HepG2 (cell line): ENCODE data around the gene ESAM. TPM values are rescaled to one million over a fixed set of nuclear protein-coding genes. Genes with fewer than 3 reads are reported as not detected.

Source experiments
- ATAC-seq: fragments of 200-7000 bp; cut with Tn5 transposase; 3 replicates; pipeline ENCODE4 v1.9.1; 2020; ENCODE audit warnings: mild to moderate bottlenecking, moderate library complexity
- BruUV-seq: library from RNA; stranded (reverse); fragments of 400-500 nt; replicated peaks from 2 replicates; lab custom pipeline; 2021; lab: Mats Ljungman, UMichigan
- CTCF ChIA-PET: fragments of 300-600 bp; formaldehyde crosslinking; extraction: SDS; loops from one replicate; lab custom pipeline; 2021; ENCODE audit warnings: low total read pairs, inconsistent platforms, low intra/inter-chr PET ratio; lab: Yijun Ruan, JAX
- POLR2A ChIA-PET: fragments of 350-600 bp; sonication (Branson Sonifier 250); formaldehyde crosslinking; loops from one replicate; lab custom pipeline; 2020; ENCODE audit warnings: antibody characterized with exemption, inconsistent platforms; lab: Yijun Ruan, JAX
- DNase-seq: peaks from one replicate; pipeline ENCODE4 v3.0.0-alpha.2; 2015; ENCODE audit warnings: low spot score
- FAIRE-seq: peaks from 3 replicates; lab custom pipeline; 2011; peaks lifted over from hg19 to GRCh38; lab: Jason Lieb, UNC
- H2AFZ ChIP-seq: one replicate; pipeline ENCODE4 v1.6.1; 2011; ENCODE audit warnings: low read length, inconsistent platforms
- H3K27ac ChIP-seq: fragments of 300-600 bp; 3 replicates; pipeline ENCODE4 v1.8.0; 2011; ENCODE audit warnings: mixed run types, mild to moderate bottlenecking, mixed read lengths, low read length, inconsistent platforms; ENCODE audit not compliant: insufficient read depth; ENCODE audit errors: extremely low read length
- H3K27me3 ChIP-seq, 2 experiments: fragments of 200-600 bp in 1 of 2; 2 replicates in 1 of 2; 3 replicates in 1 of 2; pipeline versions ENCODE4 v1.6.0 to v1.8.0; 2011; ENCODE audit warnings: low read length in 2 of 2, mild to moderate bottlenecking in 2 of 2, moderate library complexity in 2 of 2, inconsistent platforms in 1 of 2; ENCODE audit not compliant: insufficient read depth in 2 of 2, control insufficient read depth in 1 of 2
- H3K36me3 ChIP-seq, 2 experiments: fragments of 200-600 bp in 1 of 2; replicated peaks in 1 of 2; 2 replicates in 1 of 2; 3 replicates in 1 of 2; pipeline versions ENCODE4 v1.5.1 to v1.8.0; 2011; ENCODE audit warnings: low read length in 2 of 2, inconsistent platforms in 1 of 2; ENCODE audit not compliant: insufficient read depth in 2 of 2, control insufficient read depth in 1 of 2
- H3K4me1 ChIP-seq: 2 replicates; pipeline ENCODE4 v1.5.1; 2012; ENCODE audit warnings: low read length, inconsistent platforms; ENCODE audit not compliant: insufficient read depth
- H3K4me2 ChIP-seq: 2 replicates; pipeline ENCODE4 v1.6.0; 2011; ENCODE audit warnings: low read depth, low read length, inconsistent platforms
- H3K4me3 ChIP-seq, 3 experiments: fragments of 200-600 bp in 1 of 3; sonication (generic), shearing (Covaris generic) in 1 of 3; replicated peaks in 1 of 3; 2 replicates each; pipeline ENCODE4 v1.5.1; 2011 to 2016; ENCODE audit warnings: low read length in 3 of 3, inconsistent platforms in 2 of 3, low read depth in 2 of 3, mild to moderate bottlenecking in 2 of 3, control low read depth in 1 of 3, mixed read lengths in 1 of 3; ENCODE audit not compliant: insufficient read depth in 1 of 3
- H3K79me2 ChIP-seq: one replicate; pipeline ENCODE4 v1.6.1; 2011; ENCODE audit warnings: low read length, inconsistent platforms; ENCODE audit not compliant: insufficient read depth
- H3K9ac ChIP-seq: 2 replicates; pipeline ENCODE4 v1.6.0; 2011; ENCODE audit warnings: mild to moderate bottlenecking, low read depth, low read length, inconsistent platforms; ENCODE audit not compliant: insufficient read depth
- H3K9me3 ChIP-seq: 2 replicates; pipeline ENCODE4 v1.5.1; 2012; ENCODE audit warnings: mild to moderate bottlenecking, low read length
- H4K20me1 ChIP-seq: 2 replicates; pipeline ENCODE4 v1.6.0; 2011; ENCODE audit warnings: inconsistent platforms, mild to moderate bottlenecking, low read length, moderate library complexity; ENCODE audit not compliant: insufficient read depth
- FLYWCH1 ChIP-seq: sonication (generic); formaldehyde crosslinking; IDR thresholded peaks from 2 replicates; pipeline ENCODE4 v1.8.1; 2023; ENCODE audit warnings: mild to moderate bottlenecking, missing genetic modification reagents
- MEIS2 ChIP-seq: sonication (generic); formaldehyde crosslinking; IDR thresholded peaks from 2 replicates; pipeline ENCODE4 v1.9.0; 2021; ENCODE audit warnings: mild to moderate bottlenecking, missing genetic modification reagents
- MIXL1 ChIP-seq: IDR thresholded peaks from 2 replicates; pipeline ENCODE4 v1.6.1; 2016
- MYC ChIP-seq: sonication (generic); formaldehyde crosslinking; IDR thresholded peaks from 2 replicates; pipeline ENCODE4 v1.9.0; 2021; ENCODE audit warnings: missing genetic modification reagents, borderline replicate concordance
- POGZ ChIP-seq: sonication (generic); formaldehyde crosslinking; IDR thresholded peaks from 2 replicates; pipeline ENCODE4 v1.4.0; 2020; ENCODE audit warnings: mild to moderate bottlenecking, missing genetic modification reagents
- REPIN1 ChIP-seq: sonication (generic); formaldehyde crosslinking; IDR thresholded peaks from 2 replicates; pipeline ENCODE4 v1.8.0; 2022; ENCODE audit warnings: missing genetic modification reagents, low read depth, mild to moderate bottlenecking, borderline replicate concordance
- SRY ChIP-seq: sonication (generic); formaldehyde crosslinking; IDR thresholded peaks from 2 replicates; pipeline ENCODE4 v1.8.0; 2022; ENCODE audit warnings: mild to moderate bottlenecking, missing genetic modification reagents
- ZFAT ChIP-seq: sonication (generic); formaldehyde crosslinking; conservative IDR thresholded peaks from 2 replicates; pipeline ENCODE4 v1.8.1; 2023; ENCODE audit warnings: missing genetic modification reagents, inconsistent platforms
- ZFYVE20 ChIP-seq: sonication (generic); formaldehyde crosslinking; IDR thresholded peaks from 2 replicates; pipeline ENCODE4 v1.8.0; 2023; ENCODE audit warnings: low read depth, mild to moderate bottlenecking, moderate library complexity, missing genetic modification reagents, borderline replicate concordance
- ZNF3 ChIP-seq: IDR thresholded peaks from 2 replicates; pipeline ENCODE4 v1.7.0; 2017; ENCODE audit warnings: inconsistent platforms
- ZNF317 ChIP-seq: sonication (generic); formaldehyde crosslinking; IDR thresholded peaks from 2 replicates; pipeline ENCODE4 v1.5.0; 2020; ENCODE audit warnings: mild to moderate bottlenecking, missing genetic modification reagents
- ZNF615 ChIP-seq: sonication (generic); formaldehyde crosslinking; IDR thresholded peaks from 2 replicates; pipeline ENCODE4 v1.5.0; 2020; ENCODE audit warnings: mild to moderate bottlenecking, missing genetic modification reagents, borderline replicate concordance
- ZSCAN12 ChIP-seq: sonication (generic); formaldehyde crosslinking; IDR thresholded peaks from 2 replicates; pipeline ENCODE4 v1.9.0; 2021; ENCODE audit warnings: mild to moderate bottlenecking, missing genetic modification reagents
- WGBS: methylation state at CpG from one replicate; pipeline ENCODE4 v1.1.6; 2017; ENCODE audit warnings: low lambda C conversion rate; 5-methylcytosine and 5-hydroxymethylcytosine counted together
- in situ Hi-C: cut with HindIII; loops from 2 replicates; pipeline ENCODE4 v1.10.0; 2017; ENCODE audit warnings: low pct_unique_long_range_greater_than_20kb; ENCODE audit not compliant: extremely low pct_ligation_motif_present
- intact Hi-C: fragments of 100-400 bp; cut with micrococcal nuclease; formaldehyde crosslinking; loops from one replicate; pipeline ENCODE4 v1.10.0; 2022; ENCODE audit not compliant: unreplicated experiment
- polyA plus RNA-seq, 8 experiments: library from polyadenylated mRNA; depleted of rRNA in 3 of 8; stranded (reverse) in 7 of 8; unstranded in 1 of 8; fragments of >200 nt; fragmentation: Illumina TruSeq in 4 of 8; extraction: Trizol in 4 of 8; gene quantifications; 2 replicates each; pipeline versions ENCODE4 v1.2.1 to v1.2.3, GENCODE V29; 2011 to 2016; ENCODE audit warnings: low read depth in 4 of 8, missing spikeins in 1 of 8, mixed read lengths in 1 of 8; ENCODE audit not compliant: insufficient read depth in 1 of 8
- total RNA-seq, 5 experiments: library from RNA; depleted of rRNA; stranded (reverse); fragments of >200 nt; fragmentation: Illumina TruSeq; extraction: Trizol; gene quantifications; 2 replicates each; pipeline ENCODE4 v1.2.3, GENCODE V29; 2016; ENCODE audit warnings: low read depth in 1 of 5
- TF ChIP-seq, protein P1 (sequence below): IDR thresholded peaks from 2 replicates; pipeline ENCODE4 v1.6.1; 2018; ENCODE audit warnings: missing genetic modification reagents
- TF ChIP-seq, protein P2 (sequence below): sonication (generic); formaldehyde crosslinking; IDR thresholded peaks from 2 replicates; pipeline ENCODE4 v1.8.1; 2023; ENCODE audit warnings: missing genetic modification reagents, mild to moderate bottlenecking, borderline replicate concordance
- TF ChIP-seq, protein P3 (sequence below): sonication (generic); formaldehyde crosslinking; IDR thresholded peaks from 2 replicates; pipeline ENCODE4 v1.4.0; 2020; ENCODE audit warnings: missing genetic modification reagents, borderline replicate concordance

ESAM gene
- total and polyA plus RNA-seq, 2 of the 13 experiments (the other 11 are each of a cell fraction or from before 2014, with no cell fraction given) = 1.2 to 6.8 TPM

DNA sequence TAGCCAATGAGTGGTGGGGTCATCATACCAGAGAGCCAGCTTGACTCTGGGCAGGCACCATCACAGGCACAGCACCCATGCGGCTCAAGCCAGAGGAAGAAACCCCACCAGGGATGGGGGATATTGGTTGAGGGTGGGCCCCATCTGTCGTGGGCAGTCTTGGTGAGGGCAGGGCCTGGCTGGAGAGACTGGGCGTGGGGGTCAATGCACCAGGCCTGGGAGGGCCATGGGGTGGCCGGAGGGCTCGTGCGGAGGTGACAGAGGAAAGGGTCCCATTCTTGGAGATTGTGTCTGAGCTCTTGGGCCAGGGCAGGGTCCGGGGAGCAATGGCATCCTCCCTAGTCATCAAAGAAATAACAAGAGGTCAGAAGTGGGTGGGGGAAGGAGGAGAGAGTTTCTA is 8.5 kb downstream of the ESAM start:
- no peak overlapping the region for H3K4me2 ChIP-seq
- peaks cover 59% of the 10 kb centered on the region for H3K4me1 ChIP-seq
- in situ Hi-C loops = no loop called here
- no peaks in the 10 kb centered on the region for H3K79me2 ChIP-seq
- no peaks in the 10 kb centered on the region for H3K9me3 ChIP-seq
- no peak overlapping the region for H3K4me3 ChIP-seq
- no TSS peak for BruUV-seq
- no peak overlapping the region for H3K27ac ChIP-seq
- no peak overlapping the region for H2AFZ ChIP-seq
- FAIRE-seq (no peak), ATAC-seq (no peak), DNase-seq (no peak)
- WGBS = 84% methylated on average over 7 of the region's 7 CpGs
- no peak overlapping the region for H3K9ac ChIP-seq
- ChIA-PET POLR2A (no interaction called here), CTCF (no interaction called here)
- peaks cover 0 to 38% of the 10 kb centered on the region in 2 experiments; a peak in 4 of 5 replicates for H3K27me3 ChIP-seq
- intact Hi-C loops = no loop called here
- H4K20me1 ChIP-seq = no peaks in the 10 kb centered on the region
- no peaks in the 10 kb centered on the region for H3K36me3 ChIP-seq
- TF ChIP-seq REPIN1 = no peak
- no peak for TF ChIP-seq ZNF317 (CRISPR knock-in tag)
- TF ChIP-seq ZFYVE20 = no peak
- no peak for TF ChIP-seq ZNF615
- TF ChIP-seq, protein P1, sequence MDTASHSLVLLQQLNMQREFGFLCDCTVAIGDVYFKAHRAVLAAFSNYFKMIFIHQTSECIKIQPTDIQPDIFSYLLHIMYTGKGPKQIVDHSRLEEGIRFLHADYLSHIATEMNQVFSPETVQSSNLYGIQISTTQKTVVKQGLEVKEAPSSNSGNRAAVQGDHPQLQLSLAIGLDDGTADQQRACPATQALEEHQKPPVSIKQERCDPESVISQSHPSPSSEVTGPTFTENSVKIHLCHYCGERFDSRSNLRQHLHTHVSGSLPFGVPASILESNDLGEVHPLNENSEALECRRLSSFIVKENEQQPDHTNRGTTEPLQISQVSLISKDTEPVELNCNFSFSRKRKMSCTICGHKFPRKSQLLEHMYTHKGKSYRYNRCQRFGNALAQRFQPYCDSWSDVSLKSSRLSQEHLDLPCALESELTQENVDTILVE (CRISPR knock-in tag) = no peak
- TF ChIP-seq, protein P2, sequence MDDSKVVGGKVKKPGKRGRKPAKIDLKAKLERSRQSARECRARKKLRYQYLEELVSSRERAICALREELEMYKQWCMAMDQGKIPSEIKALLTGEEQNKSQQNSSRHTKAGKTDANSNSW (CRISPR knock-in tag) = no peak
- no peak for TF ChIP-seq ZFAT
- TF ChIP-seq ZNF3 (CRISPR knock-in tag) = no peak
- TF ChIP-seq SRY (CRISPR knock-in tag) = no peak
- no peak for TF ChIP-seq MYC
- no peak for TF ChIP-seq FLYWCH1 (CRISPR knock-in tag)
- TF ChIP-seq ZSCAN12 (CRISPR knock-in tag) = no peak
- no peak for TF ChIP-seq MEIS2 (CRISPR knock-in tag)
- TF ChIP-seq, protein P3, sequence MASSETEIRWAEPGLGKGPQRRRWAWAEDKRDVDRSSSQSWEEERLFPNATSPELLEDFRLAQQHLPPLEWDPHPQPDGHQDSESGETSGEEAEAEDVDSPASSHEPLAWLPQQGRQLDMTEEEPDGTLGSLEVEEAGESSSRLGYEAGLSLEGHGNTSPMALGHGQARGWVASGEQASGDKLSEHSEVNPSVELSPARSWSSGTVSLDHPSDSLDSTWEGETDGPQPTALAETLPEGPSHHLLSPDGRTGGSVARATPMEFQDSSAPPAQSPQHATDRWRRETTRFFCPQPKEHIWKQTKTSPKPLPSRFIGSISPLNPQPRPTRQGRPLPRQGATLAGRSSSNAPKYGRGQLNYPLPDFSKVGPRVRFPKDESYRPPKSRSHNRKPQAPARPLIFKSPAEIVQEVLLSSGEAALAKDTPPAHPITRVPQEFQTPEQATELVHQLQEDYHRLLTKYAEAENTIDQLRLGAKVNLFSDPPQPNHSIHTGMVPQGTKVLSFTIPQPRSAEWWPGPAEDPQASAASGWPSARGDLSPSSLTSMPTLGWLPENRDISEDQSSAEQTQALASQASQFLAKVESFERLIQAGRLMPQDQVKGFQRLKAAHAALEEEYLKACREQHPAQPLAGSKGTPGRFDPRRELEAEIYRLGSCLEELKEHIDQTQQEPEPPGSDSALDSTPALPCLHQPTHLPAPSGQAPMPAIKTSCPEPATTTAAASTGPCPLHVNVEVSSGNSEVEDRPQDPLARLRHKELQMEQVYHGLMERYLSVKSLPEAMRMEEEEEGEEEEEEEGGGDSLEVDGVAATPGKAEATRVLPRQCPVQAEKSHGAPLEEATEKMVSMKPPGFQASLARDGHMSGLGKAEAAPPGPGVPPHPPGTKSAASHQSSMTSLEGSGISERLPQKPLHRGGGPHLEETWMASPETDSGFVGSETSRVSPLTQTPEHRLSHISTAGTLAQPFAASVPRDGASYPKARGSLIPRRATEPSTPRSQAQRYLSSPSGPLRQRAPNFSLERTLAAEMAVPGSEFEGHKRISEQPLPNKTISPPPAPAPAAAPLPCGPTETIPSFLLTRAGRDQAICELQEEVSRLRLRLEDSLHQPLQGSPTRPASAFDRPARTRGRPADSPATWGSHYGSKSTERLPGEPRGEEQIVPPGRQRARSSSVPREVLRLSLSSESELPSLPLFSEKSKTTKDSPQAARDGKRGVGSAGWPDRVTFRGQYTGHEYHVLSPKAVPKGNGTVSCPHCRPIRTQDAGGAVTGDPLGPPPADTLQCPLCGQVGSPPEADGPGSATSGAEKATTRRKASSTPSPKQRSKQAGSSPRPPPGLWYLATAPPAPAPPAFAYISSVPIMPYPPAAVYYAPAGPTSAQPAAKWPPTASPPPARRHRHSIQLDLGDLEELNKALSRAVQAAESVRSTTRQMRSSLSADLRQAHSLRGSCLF (CRISPR knock-in tag) = no peak
- no peak for TF ChIP-seq POGZ (CRISPR knock-in tag)
- TF ChIP-seq MIXL1 = no peak
